Measurements from ENCODE around the gene NAV1. TPM values are rescaled to one million over a fixed set of nuclear protein-coding genes. Genes with fewer than 3 reads are reported as not detected.

NAV1 gene
- total and polyA plus RNA-seq, 9 of the 15 experiments (the other 6 are each of a cell fraction or from before 2014, with no cell fraction given) = 0.91 to 16.8 (median 3.2) TPM

- 0 out of 2 replicates have a peak, but pooled peaks have one; percentile 12 for TF ChIP-seq RREB1 (CRISPR knock-in tag; IDR thresholded peaks at IDR 0.05)
- TF ChIP-seq, protein P1, sequence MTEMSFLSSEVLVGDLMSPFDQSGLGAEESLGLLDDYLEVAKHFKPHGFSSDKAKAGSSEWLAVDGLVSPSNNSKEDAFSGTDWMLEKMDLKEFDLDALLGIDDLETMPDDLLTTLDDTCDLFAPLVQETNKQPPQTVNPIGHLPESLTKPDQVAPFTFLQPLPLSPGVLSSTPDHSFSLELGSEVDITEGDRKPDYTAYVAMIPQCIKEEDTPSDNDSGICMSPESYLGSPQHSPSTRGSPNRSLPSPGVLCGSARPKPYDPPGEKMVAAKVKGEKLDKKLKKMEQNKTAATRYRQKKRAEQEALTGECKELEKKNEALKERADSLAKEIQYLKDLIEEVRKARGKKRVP (CRISPR knock-in tag; IDR thresholded peaks at IDR 0.05) = 0 out of 2 replicates have a peak, but pooled peaks have one; percentile 9
- no peak for TF ChIP-seq NR2C1 (IDR thresholded peaks at IDR 0.05)
- TF ChIP-seq NR2C1 (tag; IDR thresholded peaks at IDR 0.05) = no peak
- TF ChIP-seq, protein P2, sequence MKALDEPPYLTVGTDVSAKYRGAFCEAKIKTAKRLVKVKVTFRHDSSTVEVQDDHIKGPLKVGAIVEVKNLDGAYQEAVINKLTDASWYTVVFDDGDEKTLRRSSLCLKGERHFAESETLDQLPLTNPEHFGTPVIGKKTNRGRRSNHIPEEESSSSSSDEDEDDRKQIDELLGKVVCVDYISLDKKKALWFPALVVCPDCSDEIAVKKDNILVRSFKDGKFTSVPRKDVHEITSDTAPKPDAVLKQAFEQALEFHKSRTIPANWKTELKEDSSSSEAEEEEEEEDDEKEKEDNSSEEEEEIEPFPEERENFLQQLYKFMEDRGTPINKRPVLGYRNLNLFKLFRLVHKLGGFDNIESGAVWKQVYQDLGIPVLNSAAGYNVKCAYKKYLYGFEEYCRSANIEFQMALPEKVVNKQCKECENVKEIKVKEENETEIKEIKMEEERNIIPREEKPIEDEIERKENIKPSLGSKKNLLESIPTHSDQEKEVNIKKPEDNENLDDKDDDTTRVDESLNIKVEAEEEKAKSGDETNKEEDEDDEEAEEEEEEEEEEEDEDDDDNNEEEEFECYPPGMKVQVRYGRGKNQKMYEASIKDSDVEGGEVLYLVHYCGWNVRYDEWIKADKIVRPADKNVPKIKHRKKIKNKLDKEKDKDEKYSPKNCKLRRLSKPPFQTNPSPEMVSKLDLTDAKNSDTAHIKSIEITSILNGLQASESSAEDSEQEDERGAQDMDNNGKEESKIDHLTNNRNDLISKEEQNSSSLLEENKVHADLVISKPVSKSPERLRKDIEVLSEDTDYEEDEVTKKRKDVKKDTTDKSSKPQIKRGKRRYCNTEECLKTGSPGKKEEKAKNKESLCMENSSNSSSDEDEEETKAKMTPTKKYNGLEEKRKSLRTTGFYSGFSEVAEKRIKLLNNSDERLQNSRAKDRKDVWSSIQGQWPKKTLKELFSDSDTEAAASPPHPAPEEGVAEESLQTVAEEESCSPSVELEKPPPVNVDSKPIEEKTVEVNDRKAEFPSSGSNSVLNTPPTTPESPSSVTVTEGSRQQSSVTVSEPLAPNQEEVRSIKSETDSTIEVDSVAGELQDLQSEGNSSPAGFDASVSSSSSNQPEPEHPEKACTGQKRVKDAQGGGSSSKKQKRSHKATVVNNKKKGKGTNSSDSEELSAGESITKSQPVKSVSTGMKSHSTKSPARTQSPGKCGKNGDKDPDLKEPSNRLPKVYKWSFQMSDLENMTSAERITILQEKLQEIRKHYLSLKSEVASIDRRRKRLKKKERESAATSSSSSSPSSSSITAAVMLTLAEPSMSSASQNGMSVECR (CRISPR knock-in tag; IDR thresholded peaks at IDR 0.05) = 0 out of 2 replicates have a peak, but pooled peaks have one; percentile 22
These were observed 29.9 kb downstream of the NAV1 start (continued) for GRCh38 chr1:201568859-201569294.

All from K562 (cell line).